Measurements from ENCODE around the gene NFIA.

The NFIA gene

DNA sequence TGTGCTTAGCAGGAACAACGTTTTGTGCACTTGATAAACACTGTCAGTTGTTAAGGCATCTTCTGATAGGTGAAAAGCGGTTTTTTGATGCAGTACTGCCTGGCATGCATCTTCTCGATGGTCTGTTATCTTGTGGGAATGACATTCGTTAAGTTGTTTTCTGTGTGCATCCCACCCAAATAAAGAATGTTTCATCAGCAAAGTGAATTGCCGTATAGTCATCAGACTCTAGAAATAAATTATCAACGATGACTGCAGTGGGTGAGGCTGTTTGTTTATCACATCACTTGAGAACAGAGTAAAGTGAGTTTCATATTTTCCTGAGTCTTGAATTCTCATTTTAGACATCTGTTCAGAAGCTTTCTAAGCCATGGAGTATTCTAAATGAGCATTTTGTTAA lies 34.1 kb downstream of the NFIA start:
- H3K4me3 ChIP-seq (ENCODE audit: low read depth, low read length) = no peak overlapping the region
- TF ChIP-seq CTCF (conservative IDR thresholded peaks at IDR 0.05; ENCODE audit: low read depth, low read length) = no peak
- DNase-seq (ENCODE audit: low read depth) = no peak

DNA sequence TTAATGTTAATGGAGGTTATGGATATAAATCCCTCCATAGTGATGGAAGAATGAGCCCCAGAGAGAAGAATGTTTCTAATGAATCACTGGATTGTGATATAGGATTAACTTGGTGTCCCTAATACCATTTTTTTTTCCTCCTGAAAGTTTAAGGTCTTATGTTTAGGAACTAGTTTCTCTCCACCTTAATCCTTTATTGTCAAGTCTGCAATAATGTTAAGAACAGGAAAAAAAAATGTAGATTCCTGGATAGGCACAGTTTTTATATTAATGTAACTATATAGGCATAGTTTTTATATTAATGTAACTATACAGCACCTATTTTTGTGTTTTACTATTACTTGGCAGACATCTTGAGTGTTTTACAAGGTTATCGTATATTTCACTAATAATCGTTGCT lies 34.9 kb downstream of the NFIA start:
- DNase-seq (ENCODE audit: low read depth) = no peak
- no peak overlapping the region for H3K4me3 ChIP-seq (ENCODE audit: low read depth, low read length)
- no peak for TF ChIP-seq CTCF (conservative IDR thresholded peaks at IDR 0.05; ENCODE audit: low read depth, low read length)

GRCh38 chr1:61119085-61119484 lies 36.7 kb downstream of the NFIA start:
- no peak for TF ChIP-seq CTCF (conservative IDR thresholded peaks at IDR 0.05; ENCODE audit: low read depth, low read length)
- H3K4me3 ChIP-seq (ENCODE audit: low read depth, low read length) = no peak overlapping the region
- DNase-seq (ENCODE audit: low read depth) = no peak

GRCh38 chr1:61120246-61120840 lies 38.0 kb downstream of the NFIA start:
- peak overlapping the region; percentile 13 for H3K4me3 ChIP-seq (ENCODE audit: low read depth, low read length)
- DNase-seq (ENCODE audit: low read depth) = no peak
- no peak for TF ChIP-seq CTCF (conservative IDR thresholded peaks at IDR 0.05; ENCODE audit: low read depth, low read length)

- no peak for TF ChIP-seq CTCF (conservative IDR thresholded peaks at IDR 0.05; ENCODE audit: low read depth, low read length)
- no peak overlapping the region for H3K4me3 ChIP-seq (ENCODE audit: low read depth, low read length)
- peak; percentile 76 for DNase-seq (ENCODE audit: low read depth)
Measured at GRCh38 chr1:61120998-61121397, 38.6 kb downstream of the NFIA start.

- DNase-seq (ENCODE audit: low read depth) = peak; percentile 56
- peak; percentile 27 for TF ChIP-seq CTCF (conservative IDR thresholded peaks at IDR 0.05; ENCODE audit: low read depth, low read length)
- no peak overlapping the region for H3K4me3 ChIP-seq (ENCODE audit: low read depth, low read length)
Measured at GRCh38 chr1:61121631-61122030, 39.3 kb downstream of the NFIA start.

DNA sequence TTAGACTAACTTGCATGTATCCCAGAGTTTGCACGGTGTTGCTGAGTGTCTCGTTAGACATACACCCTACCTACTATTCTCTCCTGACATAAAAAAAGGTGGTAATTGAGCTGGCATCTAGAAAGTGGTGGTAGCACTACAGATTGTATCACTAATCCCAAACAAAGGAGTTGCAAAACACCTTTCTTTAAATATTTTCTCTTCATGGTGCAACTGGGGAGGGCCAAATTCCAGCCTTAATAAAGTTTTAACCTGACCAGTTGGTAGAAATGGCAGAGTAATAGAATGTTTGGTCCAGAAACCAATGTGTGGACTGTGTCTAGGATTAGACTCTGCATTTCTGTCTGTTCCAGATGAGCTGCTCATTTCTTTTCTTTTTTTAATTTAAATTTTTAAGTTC lies 40.0 kb downstream of the NFIA start:
- no peak for DNase-seq (ENCODE audit: low read depth)
- TF ChIP-seq CTCF (conservative IDR thresholded peaks at IDR 0.05; ENCODE audit: low read depth, low read length) = no peak
- no peak overlapping the region for H3K4me3 ChIP-seq (ENCODE audit: low read depth, low read length)

Measured in choroid plexus epithelial cell (primary cell).